Neuron (in vitro differentiated cells): Measurements from ENCODE around the gene HNRNPLL.

Experiments used
- H2AFZ ChIP-seq: one replicate; pipeline ENCODE4 v1.6.1; 2013; ENCODE audit warnings: low read depth, mild to moderate bottlenecking, inconsistent platforms, low read length, moderate library complexity
- H3K27me3 ChIP-seq: one replicate; pipeline ENCODE4 v1.6.1; 2013; ENCODE audit warnings: low read length; ENCODE audit not compliant: insufficient read depth
- H3K36me3 ChIP-seq: one replicate; pipeline ENCODE4 v1.6.1; 2013; ENCODE audit warnings: low read length; ENCODE audit not compliant: insufficient read depth
- H3K4me1 ChIP-seq: one replicate; pipeline ENCODE4 v1.6.1; 2013; ENCODE audit warnings: low read length; ENCODE audit not compliant: insufficient read depth
- H3K4me3 ChIP-seq: 2 replicates; pipeline ENCODE4 v1.5.1; 2013; ENCODE audit warnings: mild to moderate bottlenecking, low read length, moderate library complexity
- H3K9me3 ChIP-seq: one replicate; pipeline ENCODE4 v1.6.1; 2013; ENCODE audit warnings: low read length

The HNRNPLL gene

GRCh38 chr2:38522754-38523349, 79.9 kb downstream of the HNRNPLL start:
- Histone ChIP-seq H3K36me3 (no peaks in the 10 kb centered on the region), H3K4me1 (peaks cover 1% of the 10 kb centered on the region), H2AFZ (no peak overlapping the region), H3K9me3 (no peaks in the 10 kb centered on the region), H3K4me3 (no peak overlapping the region), H3K27me3 (peaks cover 10% of the 10 kb centered on the region)

- Histone ChIP-seq H3K36me3 (no peaks in the 10 kb centered on the region), H3K4me3 (no peak overlapping the region), H3K27me3 (peaks cover 4% of the 10 kb centered on the region), H3K4me1 (no peaks in the 10 kb centered on the region), H2AFZ (no peak overlapping the region), H3K9me3 (no peaks in the 10 kb centered on the region)
Measured at GRCh38 chr2:38521835-38522234, 80.9 kb downstream of the HNRNPLL start.

- H3K4me3 ChIP-seq = no peak overlapping the region
- no peaks in the 10 kb centered on the region for H3K36me3 ChIP-seq
- no peaks in the 10 kb centered on the region for H3K4me1 ChIP-seq
- no peaks in the 10 kb centered on the region for H3K27me3 ChIP-seq
- H2AFZ ChIP-seq = no peak overlapping the region
- H3K9me3 ChIP-seq = no peaks in the 10 kb centered on the region
Measured at GRCh38 chr2:38517284-38517683, 85.4 kb downstream of the HNRNPLL start.

DNA sequence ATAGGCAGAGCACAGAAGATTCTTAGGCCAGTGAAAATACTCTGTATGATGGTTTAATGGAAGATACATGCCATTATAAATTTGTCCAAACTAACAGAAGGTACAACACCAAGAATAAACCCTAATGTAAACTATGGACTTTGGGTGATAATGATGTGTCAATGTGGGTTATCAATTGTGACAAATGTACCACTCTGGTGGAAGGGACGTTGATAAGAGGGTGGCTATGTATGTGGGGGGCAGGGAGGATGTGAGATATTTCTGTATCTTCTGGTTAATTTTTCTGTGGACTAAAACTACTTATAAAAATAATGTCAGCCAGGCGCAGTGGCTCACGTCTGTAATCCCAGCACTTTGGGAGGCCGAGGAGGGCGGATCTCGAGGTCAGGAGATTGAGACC, 86.2 kb downstream of the HNRNPLL start:
- H3K4me1 ChIP-seq = no peaks in the 10 kb centered on the region
- H3K36me3 ChIP-seq = no peaks in the 10 kb centered on the region
- no peaks in the 10 kb centered on the region for H3K27me3 ChIP-seq
- H3K4me3 ChIP-seq = no peak overlapping the region
- no peak overlapping the region for H2AFZ ChIP-seq
- no peaks in the 10 kb centered on the region for H3K9me3 ChIP-seq

- Histone ChIP-seq H3K9me3 (no peaks in the 10 kb centered on the region), H3K4me3 (no peak overlapping the region), H3K36me3 (no peaks in the 10 kb centered on the region)
Measured at GRCh38 chr2:38516122-38516521, 86.6 kb downstream of the HNRNPLL start.

DNA sequence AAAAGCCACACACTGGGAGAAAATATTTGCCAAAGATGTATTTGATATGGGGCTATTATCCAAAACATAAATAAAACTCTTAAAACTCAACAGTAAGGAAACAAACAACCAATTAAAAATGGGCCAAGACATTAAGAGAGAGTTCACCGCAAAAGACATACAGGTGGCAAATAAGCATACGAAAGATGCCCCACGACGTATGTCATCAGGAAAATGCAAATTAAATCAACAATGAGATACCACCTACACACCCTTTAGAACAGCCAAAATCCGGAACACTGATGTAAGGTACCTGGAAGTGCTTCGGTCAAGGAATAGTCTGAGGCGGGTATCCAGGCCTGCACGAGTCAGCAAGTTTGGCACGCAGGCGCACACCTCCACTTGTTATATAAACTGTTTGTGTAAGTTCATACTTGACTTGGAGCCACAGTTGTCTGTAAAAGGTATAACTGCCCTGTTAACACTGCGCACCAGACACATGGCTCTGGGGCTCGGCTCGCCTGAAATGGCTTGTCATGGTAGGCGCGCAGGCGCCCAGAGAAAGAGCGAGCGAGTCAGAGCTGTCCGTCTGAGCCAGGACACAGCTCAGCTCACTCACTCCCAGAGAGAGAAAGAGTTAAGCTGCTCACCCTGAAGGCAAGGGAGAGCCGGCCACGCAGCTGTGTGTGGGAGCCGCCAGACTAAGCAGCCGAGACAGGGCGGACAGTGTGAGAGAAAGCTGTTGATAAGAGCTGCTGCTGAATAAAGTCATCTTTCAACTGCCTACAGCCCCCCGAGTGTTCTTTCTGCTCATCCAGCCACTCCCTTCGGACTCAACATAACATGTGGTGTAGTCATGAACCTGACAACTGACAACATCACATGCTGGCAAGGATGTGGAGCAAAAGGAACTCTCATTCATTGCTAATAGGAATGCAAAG, 87.3 kb downstream of the HNRNPLL start:
- Histone ChIP-seq H3K9me3 (no peaks in the 10 kb centered on the region), H3K4me3 (no peak overlapping the region), H3K27me3 (no peaks in the 10 kb centered on the region), H3K36me3 (no peaks in the 10 kb centered on the region), H3K4me1 (no peaks in the 10 kb centered on the region), H2AFZ (no peak overlapping the region)

More at GRCh38 chr2:38516122-38516521, 86.6 kb downstream of the HNRNPLL start:
- no peak overlapping the region for H2AFZ ChIP-seq
- no peaks in the 10 kb centered on the region for H3K4me1 ChIP-seq
- H3K27me3 ChIP-seq = no peaks in the 10 kb centered on the region

- Histone ChIP-seq H2AFZ (no peak overlapping the region), H3K36me3 (no peaks in the 10 kb centered on the region), H3K9me3 (no peaks in the 10 kb centered on the region), H3K4me1 (no peaks in the 10 kb centered on the region), H3K4me3 (no peak overlapping the region), H3K27me3 (no peaks in the 10 kb centered on the region)
Measured at GRCh38 chr2:38514603-38515154, 88.0 kb downstream of the HNRNPLL start.

- no peak overlapping the region for H3K4me3 ChIP-seq
- H2AFZ ChIP-seq = no peak overlapping the region
- H3K9me3 ChIP-seq = no peaks in the 10 kb centered on the region
- H3K36me3 ChIP-seq = no peaks in the 10 kb centered on the region
- no peaks in the 10 kb centered on the region for H3K4me1 ChIP-seq
- no peaks in the 10 kb centered on the region for H3K27me3 ChIP-seq
Measured at GRCh38 chr2:38512211-38512610, 90.5 kb downstream of the HNRNPLL start.
